Epithelial cell of esophagus (primary cell): Measurements from ENCODE around the gene SHROOM4.

Experiments
- DNase-seq: peaks from one replicate; pipeline ENCODE4 v3.0.0; 2010; ENCODE audit warnings: low read depth
- H3K4me3 ChIP-seq: 2 replicates; pipeline ENCODE4 v1.5.1; 2011; ENCODE audit warnings: mild to moderate bottlenecking, low read length, control low read depth
- CTCF ChIP-seq: IDR thresholded peaks from 2 replicates; pipeline ENCODE4 v1.5.1; 2011; ENCODE audit warnings: low read depth, mild to moderate bottlenecking, low read length, control low read depth, inconsistent platforms; ENCODE audit not compliant: insufficient read depth; ENCODE audit errors: missing control alignments

SHROOM4 gene

DNA sequence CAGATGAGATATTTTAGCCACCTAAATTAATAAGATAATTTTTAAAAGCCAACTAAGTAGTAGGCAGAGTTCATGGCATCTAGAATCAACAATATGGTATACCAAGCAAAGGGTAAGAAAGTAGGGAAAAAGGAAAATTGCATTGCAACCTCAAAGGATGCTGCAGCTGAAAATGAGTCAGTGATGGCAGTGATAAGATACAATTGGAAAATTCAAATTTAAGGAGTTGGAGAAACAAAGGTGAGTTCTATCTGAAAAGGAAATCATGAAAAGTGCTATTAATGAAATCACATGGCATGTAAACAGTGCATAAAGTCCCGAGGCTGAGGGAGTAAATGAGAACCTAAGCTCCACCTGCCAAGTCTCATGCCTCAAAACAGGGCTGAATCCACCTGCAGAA lies 33.9 kb downstream of the SHROOM4 start:
- H3K4me3 ChIP-seq, result no peak overlapping the region
- DNase-seq, result no peak
- no peak for TF ChIP-seq CTCF

DNA sequence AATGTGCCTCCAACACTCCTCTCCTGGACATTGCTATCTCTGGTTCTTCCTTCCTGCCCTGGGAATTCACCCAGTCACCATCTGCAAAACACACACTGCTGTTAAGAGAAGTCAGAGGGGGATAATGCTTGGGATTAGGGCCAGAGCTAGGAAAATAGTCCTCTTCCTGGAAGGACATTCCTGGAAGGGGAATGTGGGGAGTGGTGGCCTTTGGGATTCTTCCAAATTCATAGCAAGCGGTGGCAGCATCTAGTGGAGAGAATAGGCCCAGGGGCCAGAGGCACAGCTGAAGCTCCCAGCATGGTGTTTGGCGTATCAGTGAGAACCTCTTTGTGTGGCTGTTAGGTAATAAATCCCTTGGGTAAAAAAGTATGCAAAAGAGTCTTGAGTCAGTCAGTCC lies 34.3 kb downstream of the SHROOM4 start:
- no peak for DNase-seq

GRCh38 chrX:50778272-50778671 lies 35.7 kb downstream of the SHROOM4 start:
- no peak for DNase-seq
- no peak for TF ChIP-seq CTCF

More for the DNA sequence above, 34.3 kb downstream of the SHROOM4 start:
- H3K4me3 ChIP-seq, result no peak overlapping the region
- no peak for TF ChIP-seq CTCF

GRCh38 chrX:50776248-50776647 lies 37.7 kb downstream of the SHROOM4 start:
- TF ChIP-seq CTCF, result no peak
- DNase-seq, result no peak
- no peak overlapping the region for H3K4me3 ChIP-seq

More at GRCh38 chrX:50778272-50778671, 35.7 kb downstream of the SHROOM4 start:
- no peak overlapping the region for H3K4me3 ChIP-seq

- peak; percentile 2 for DNase-seq
- H3K4me3 ChIP-seq, result no peak overlapping the region
- no peak for TF ChIP-seq CTCF
Observed at GRCh38 chrX:50771382-50771781, 42.6 kb downstream of the SHROOM4 start.

- no peak for TF ChIP-seq CTCF
- H3K4me3 ChIP-seq, result no peak overlapping the region
- DNase-seq, result peak; percentile 48
Observed at GRCh38 chrX:50770702-50771101, 43.3 kb downstream of the SHROOM4 start.

GRCh38 chrX:50769389-50770063 lies 44.5 kb downstream of the SHROOM4 start:
- DNase-seq, result peak; percentile 43
- H3K4me3 ChIP-seq, result no peak overlapping the region
- TF ChIP-seq CTCF, result no peak
